K562 (cell line): Measurements from ENCODE around the gene VMP1. TPM values are rescaled to one million over a fixed set of nuclear protein-coding genes. Genes with fewer than 3 reads are reported as not detected.

Experiments
- ARNT ChIP-seq, 2 experiments: fragments of 450-650 bp; IDR thresholded peaks; 2 replicates each; pipeline ENCODE4 v1.6.1; 2016; ENCODE audit warnings: mild to moderate bottlenecking in 1 of 2
- CREB1 ChIP-seq, 2 experiments: sonication (generic) in 1 of 2; formaldehyde crosslinking in 1 of 2; IDR thresholded peaks; 2 replicates each; pipeline versions ENCODE4 v1.6.1 to v1.8.0; 2012 to 2022; ENCODE audit warnings: inconsistent platforms in 1 of 2, mild to moderate bottlenecking in 1 of 2, missing genetic modification reagents in 1 of 2, moderate library complexity in 1 of 2
- MECOM ChIP-seq: fragments of 250-450 bp; sonication (Bioruptor Pico); IDR thresholded peaks from 2 replicates; pipeline ENCODE4 v1.8.0; 2022; ENCODE audit warnings: inconsistent platforms
- NR2C2 ChIP-seq, 2 experiments: fragments of 200-800 bp in 1 of 2; sonication (Bioruptor generic) in 1 of 2; sonication (generic) in 1 of 2; formaldehyde crosslinking in 1 of 2; IDR thresholded peaks; 2 replicates each; pipeline versions ENCODE4 v1.6.1 to v1.8.0; 2016 to 2022; ENCODE audit warnings: mild to moderate bottlenecking in 1 of 2, missing compliant biosample characterization in 1 of 2, missing genetic modification characterization in 1 of 2, missing genetic modification reagents in 1 of 2
- RAD21 ChIP-seq, 2 experiments: fragments of 250-450 bp in 1 of 2; fragments of 450-650 bp in 1 of 2; sonication (Bioruptor Pico) in 1 of 2; formaldehyde crosslinking in 1 of 2; IDR thresholded peaks in 1 of 2; conservative IDR thresholded peaks in 1 of 2; 2 replicates each; pipeline versions ENCODE4 v1.4.0 to v1.8.0; 2020 to 2022; ENCODE audit warnings: mild to moderate bottlenecking in 2 of 2, moderate library complexity in 1 of 2
- RBM39 ChIP-seq: fragments of 200-400 bp; formaldehyde crosslinking; optimal IDR thresholded peaks from 2 replicates; pipeline ENCODE3; 2018; ENCODE audit warnings: low read depth, low read length
- REST ChIP-seq, 2 experiments: fragments of 450-650 bp; formaldehyde crosslinking in 1 of 2; IDR thresholded peaks; 2 replicates each; pipeline versions ENCODE4 v1.4.0 to v1.6.1; 2014 to 2020; ENCODE audit warnings: mild to moderate bottlenecking in 2 of 2, borderline replicate concordance in 1 of 2, low read depth in 1 of 2
- SIN3A ChIP-seq, 2 experiments: fragments of 150-350 bp in 1 of 2; IDR thresholded peaks; 2 replicates each; pipeline ENCODE4 v1.6.1; 2011 to 2016; ENCODE audit warnings: borderline replicate concordance in 2 of 2, low read depth in 2 of 2, low read length in 2 of 2, mild to moderate bottlenecking in 2 of 2, moderate library complexity in 2 of 2; ENCODE audit not compliant: control insufficient read depth in 1 of 2
- SMC3 ChIP-seq: conservative IDR thresholded peaks from 2 replicates; pipeline ENCODE4 v1.6.1; 2011; ENCODE audit warnings: low read depth, low read length, improper control_type of control experiment; ENCODE audit not compliant: insufficient read depth
- ZFP1 ChIP-seq: fragments of 450-650 bp; formaldehyde crosslinking; IDR thresholded peaks from 2 replicates; pipeline ENCODE4 v1.4.0; 2020; ENCODE audit warnings: mild to moderate bottlenecking, mixed read lengths
- ZNF444 ChIP-seq: fragments of 250-450 bp; sonication (Bioruptor Pico); IDR thresholded peaks from 2 replicates; pipeline ENCODE4 v1.4.0; 2020; ENCODE audit warnings: mild to moderate bottlenecking, moderate library complexity
- polyA plus RNA-seq, 8 experiments: library from polyadenylated mRNA; depleted of rRNA in 4 of 8; stranded (reverse) in 5 of 8; unstranded in 3 of 8; fragments of >200 nt; fragmentation: Nextera tagmentation in 2 of 8; fragmentation: Illumina TruSeq in 1 of 8; extraction: Ambion mirVana in 2 of 8; extraction: Trizol in 1 of 8; gene quantifications; 2 replicates each; pipeline versions ENCODE4 v1.2.1 to v1.2.3, GENCODE V29; 2011 to 2014; ENCODE audit warnings: inconsistent platforms in 1 of 8, missing spikeins in 1 of 8
- total RNA-seq, 7 experiments: library from RNA; depleted of rRNA in 6 of 7; stranded (reverse); fragments of >200 nt in 6 of 7; fragmentation: Illumina TruSeq in 2 of 7; extraction: Trizol in 2 of 7; gene quantifications; 2 replicates each; pipeline versions ENCODE4 v1.2.1 to v1.2.3, GENCODE V29; 2011 to 2021; ENCODE audit warnings: low replicate concordance in 1 of 7
- TF ChIP-seq, protein P1 (sequence below): fragments of 250-450 bp; sonication (Bioruptor Pico); IDR thresholded peaks from 2 replicates; pipeline ENCODE4 v1.5.0; 2022; ENCODE audit warnings: mild to moderate bottlenecking
- TF ChIP-seq, protein P2 (sequence below): fragments of 250-450 bp; sonication (Bioruptor Pico); IDR thresholded peaks from 2 replicates; pipeline ENCODE4 v1.5.0; 2020; ENCODE audit warnings: mild to moderate bottlenecking, borderline replicate concordance

VMP1 gene
- total and polyA plus RNA-seq, 9 of the 15 experiments (the other 6 are each of a cell fraction or from before 2014, with no cell fraction given): 123 to 304 (median 151) TPM

DNA sequence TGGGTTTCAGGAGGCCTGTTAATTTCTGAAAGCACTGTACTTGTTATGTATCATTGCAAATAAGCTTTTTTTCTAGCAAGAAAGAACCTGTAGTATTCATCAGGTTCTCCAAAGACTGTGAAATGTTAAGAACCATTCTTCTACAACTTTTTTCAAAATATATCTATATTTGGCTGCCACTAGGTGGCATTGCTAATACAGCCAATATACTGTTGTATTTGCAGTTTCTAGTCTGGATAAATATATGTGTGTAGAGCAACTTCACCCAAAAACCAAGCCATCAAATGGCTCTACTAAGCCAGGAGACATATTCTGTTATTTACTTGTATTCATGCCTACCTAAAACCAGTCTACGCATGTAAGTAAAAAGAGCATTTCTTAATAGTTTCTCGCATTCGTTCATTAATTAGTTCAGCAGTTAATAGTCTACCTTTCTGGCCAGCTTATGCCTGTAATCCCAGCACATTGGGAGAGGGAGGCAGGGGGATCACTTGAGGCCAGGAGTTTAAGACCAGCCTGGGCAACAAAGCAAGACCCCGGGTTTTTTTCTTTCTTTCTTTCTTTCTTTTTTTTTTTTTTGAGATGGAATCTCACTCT is 39.5 kb downstream of the VMP1 start (continued):
- TF ChIP-seq RAD21 (CRISPR knock-in tag; conservative IDR thresholded peaks at IDR 0.05 in 1 of 2, IDR thresholded peaks at IDR 0.05 in 1 of 2) (peak; percentile 58 to 83), SMC3 (peak; percentile 37; the same call in 1 of the 2 replicates), CREB1 (IDR thresholded peaks at IDR 0.05) (no peak), CREB1 (CRISPR knock-in tag; IDR thresholded peaks at IDR 0.05) (no peak), ZFP1 (CRISPR knock-in tag) (no peak), ZNF444 (CRISPR knock-in tag) (no peak), REST (IDR thresholded peaks at IDR 0.05; ENCODE audit: borderline replicate concordance) (peak; percentile 62; the same call in 1 of the 2 replicates), REST (CRISPR knock-in tag; IDR thresholded peaks at IDR 0.05; ENCODE audit: low read depth) (no peak), ARNT (IDR thresholded peaks at IDR 0.05) (no peak), RBM39 (no peak), MECOM (CRISPR knock-in tag) (no peak), SIN3A (IDR thresholded peaks at IDR 0.05; ENCODE audit: borderline replicate concordance in 2 of 2, control insufficient read depth in 1 of 2, low read depth in 2 of 2, low read length in 2 of 2) (no peak), NR2C2 (CRISPR knock-in tag; IDR thresholded peaks at IDR 0.05) (no peak), NR2C2 (tag; IDR thresholded peaks at IDR 0.05) (no peak)
- TF ChIP-seq, protein P1, sequence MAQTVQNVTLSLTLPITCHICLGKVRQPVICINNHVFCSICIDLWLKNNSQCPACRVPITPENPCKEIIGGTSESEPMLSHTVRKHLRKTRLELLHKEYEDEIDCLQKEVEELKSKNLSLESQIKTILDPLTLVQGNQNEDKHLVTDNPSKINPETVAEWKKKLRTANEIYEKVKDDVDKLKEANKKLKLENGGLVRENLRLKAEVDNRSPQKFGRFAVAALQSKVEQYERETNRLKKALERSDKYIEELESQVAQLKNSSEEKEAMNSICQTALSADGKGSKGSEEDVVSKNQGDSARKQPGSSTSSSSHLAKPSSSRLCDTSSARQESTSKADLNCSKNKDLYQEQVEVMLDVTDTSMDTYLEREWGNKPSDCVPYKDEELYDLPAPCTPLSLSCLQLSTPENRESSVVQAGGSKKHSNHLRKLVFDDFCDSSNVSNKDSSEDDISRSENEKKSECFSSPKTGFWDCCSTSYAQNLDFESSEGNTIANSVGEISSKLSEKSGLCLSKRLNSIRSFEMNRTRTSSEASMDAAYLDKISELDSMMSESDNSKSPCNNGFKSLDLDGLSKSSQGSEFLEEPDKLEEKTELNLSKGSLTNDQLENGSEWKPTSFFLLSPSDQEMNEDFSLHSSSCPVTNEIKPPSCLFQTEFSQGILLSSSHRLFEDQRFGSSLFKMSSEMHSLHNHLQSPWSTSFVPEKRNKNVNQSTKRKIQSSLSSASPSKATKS (CRISPR knock-in tag): no peak
- TF ChIP-seq, protein P2, sequence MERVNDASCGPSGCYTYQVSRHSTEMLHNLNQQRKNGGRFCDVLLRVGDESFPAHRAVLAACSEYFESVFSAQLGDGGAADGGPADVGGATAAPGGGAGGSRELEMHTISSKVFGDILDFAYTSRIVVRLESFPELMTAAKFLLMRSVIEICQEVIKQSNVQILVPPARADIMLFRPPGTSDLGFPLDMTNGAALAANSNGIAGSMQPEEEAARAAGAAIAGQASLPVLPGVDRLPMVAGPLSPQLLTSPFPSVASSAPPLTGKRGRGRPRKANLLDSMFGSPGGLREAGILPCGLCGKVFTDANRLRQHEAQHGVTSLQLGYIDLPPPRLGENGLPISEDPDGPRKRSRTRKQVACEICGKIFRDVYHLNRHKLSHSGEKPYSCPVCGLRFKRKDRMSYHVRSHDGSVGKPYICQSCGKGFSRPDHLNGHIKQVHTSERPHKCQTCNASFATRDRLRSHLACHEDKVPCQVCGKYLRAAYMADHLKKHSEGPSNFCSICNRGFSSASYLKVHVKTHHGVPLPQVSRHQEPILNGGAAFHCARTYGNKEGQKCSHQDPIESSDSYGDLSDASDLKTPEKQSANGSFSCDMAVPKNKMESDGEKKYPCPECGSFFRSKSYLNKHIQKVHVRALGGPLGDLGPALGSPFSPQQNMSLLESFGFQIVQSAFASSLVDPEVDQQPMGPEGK (CRISPR knock-in tag): no peak
